Liver (tissue), 9 donors: Measurements from ENCODE around the gene SMARCD2. TPM values are rescaled to one million over a fixed set of nuclear protein-coding genes. Genes with fewer than 3 reads are reported as not detected.

ENCODE experiments used
- DNase-seq: peaks from one replicate; pipeline ENCODE4 v3.0.0-alpha.2; 2017; ENCODE audit warnings: low spot score
- H3K27ac ChIP-seq, 2 donors: one replicate each; pipeline ENCODE4 v1.7.0; 2013; ENCODE audit warnings: inconsistent platforms in 2 of 2, low read length in 2 of 2, control low read depth in 1 of 2, low read depth in 1 of 2, mild to moderate bottlenecking in 1 of 2
- H3K27me3 ChIP-seq, 4 donors: one replicate each; pipeline versions ENCODE4 v1.6.1 to v1.7.0; 2013; ENCODE audit warnings: low read length in 3 of 4, inconsistent platforms in 1 of 4, mild to moderate bottlenecking in 1 of 4, moderate library complexity in 1 of 4; ENCODE audit not compliant: control insufficient read depth in 4 of 4, insufficient read depth in 4 of 4
- H3K36me3 ChIP-seq, 4 donors: one replicate each; pipeline versions ENCODE4 v1.6.1 to v1.7.0; 2013; ENCODE audit warnings: low read length in 3 of 4, mild to moderate bottlenecking in 3 of 4, low read depth in 1 of 4, moderate library complexity in 1 of 4; ENCODE audit not compliant: control insufficient read depth in 4 of 4, insufficient read depth in 3 of 4
- H3K4me1 ChIP-seq, 4 donors: one replicate each; pipeline versions ENCODE4 v1.6.1 to v1.7.0; 2013; ENCODE audit warnings: low read length in 3 of 4, mild to moderate bottlenecking in 3 of 4, moderate library complexity in 1 of 4; ENCODE audit not compliant: control insufficient read depth in 4 of 4, insufficient read depth in 4 of 4
- H3K4me3 ChIP-seq, 3 donors: one replicate each; pipeline versions ENCODE4 v1.6.1 to v1.7.0; 2013; ENCODE audit warnings: low read length in 3 of 3, control low read depth in 1 of 3, low read depth in 1 of 3, mild to moderate bottlenecking in 1 of 3
- H3K9ac ChIP-seq, 2 donors: one replicate each; pipeline ENCODE4 v1.7.0; 2013; ENCODE audit warnings: low read length in 2 of 2, mild to moderate bottlenecking in 2 of 2, moderate library complexity in 2 of 2, control low read depth in 1 of 2, low read depth in 1 of 2
- H3K9me3 ChIP-seq, 4 donors: one replicate each; pipeline versions ENCODE4 v1.6.1 to v1.7.0; 2013; ENCODE audit warnings: low read length in 3 of 4; ENCODE audit not compliant: control insufficient read depth in 4 of 4
- EGR1 ChIP-seq, 2 donors: IDR thresholded peaks; 2 replicates each; pipeline ENCODE4 v1.6.1; 2016 to 2018; ENCODE audit warnings: antibody characterized with exemption in 2 of 2, low read depth in 2 of 2
- FOXA1 ChIP-seq: IDR thresholded peaks from 2 replicates; pipeline ENCODE4 v1.6.1; 2016; ENCODE audit warnings: antibody characterized with exemption
- HNF4A ChIP-seq, 2 donors: conservative IDR thresholded peaks; 2 replicates each; pipeline ENCODE4 v1.6.1; 2016; ENCODE audit warnings: antibody characterized with exemption in 2 of 2, mild to moderate bottlenecking in 2 of 2
- JUND ChIP-seq, 2 donors: IDR thresholded peaks; 2 replicates each; pipeline ENCODE4 v1.6.1; 2016; ENCODE audit warnings: antibody characterized with exemption in 2 of 2
- MAX ChIP-seq: IDR thresholded peaks from 2 replicates; pipeline ENCODE4 v1.6.1; 2016; ENCODE audit warnings: antibody characterized with exemption
- RAD21 ChIP-seq, 2 donors: IDR thresholded peaks; 2 replicates each; pipeline ENCODE4 v1.6.1; 2016; ENCODE audit warnings: antibody characterized with exemption in 2 of 2, mild to moderate bottlenecking in 2 of 2
- RXRA ChIP-seq, 2 donors: IDR thresholded peaks; 2 replicates each; pipeline ENCODE4 v1.6.1; 2017 to 2018; ENCODE audit warnings: antibody characterized with exemption in 2 of 2, mild to moderate bottlenecking in 1 of 2
- SP1 ChIP-seq: IDR thresholded peaks from 2 replicates; pipeline ENCODE4 v1.6.1; 2018; ENCODE audit warnings: antibody characterized with exemption, mild to moderate bottlenecking
- TAF1 ChIP-seq: conservative IDR thresholded peaks from 2 replicates; pipeline ENCODE4 v1.6.1; 2016; ENCODE audit warnings: antibody characterized with exemption, mild to moderate bottlenecking
- YY1 ChIP-seq: IDR thresholded peaks from 2 replicates; pipeline ENCODE4 v1.6.1; 2016; ENCODE audit warnings: antibody characterized with exemption, mild to moderate bottlenecking
- WGBS: extraction: QIAGEN DNeasy Blood & Tissue Kit; methylation state at CpG from one replicate; pipeline ENCODE4 v1.1.7; 2013; 5-methylcytosine and 5-hydroxymethylcytosine counted together
- polyA plus RNA-seq, 2 donors: library from polyadenylated mRNA; stranded (reverse) in 1 of 2; unstranded in 1 of 2; fragments of 200-250 nt in 1 of 2; fragments of >200 nt in 1 of 2; fragmentation: Nextera tagmentation in 1 of 2; extraction: Ambion mirVana in 1 of 2; gene quantifications; one replicate each; pipeline versions ENCODE4 v1.2.1 to v1.2.3, GENCODE V29; 2013 to 2015
- total RNA-seq, 2 donors: library from RNA; depleted of rRNA; stranded (reverse); fragments of >200 nt; gene quantifications; one replicate each; pipeline ENCODE4 v1.2.3, GENCODE V29; 2014
- TF ChIP-seq, protein P1 (sequence below): IDR thresholded peaks from 2 replicates; pipeline ENCODE4 v1.6.1; 2016; ENCODE audit warnings: antibody characterized with exemption, mild to moderate bottlenecking
- TF ChIP-seq, protein P2 (sequence below): IDR thresholded peaks from 2 replicates; pipeline ENCODE4 v1.6.1; 2016; ENCODE audit warnings: antibody characterized with exemption
- TF ChIP-seq, protein P3 (sequence below): fragments of 150-350 bp; IDR thresholded peaks from 2 replicates; pipeline ENCODE4 v1.5.1; 2017; ENCODE audit warnings: improper control_type of control experiment, low read depth, low read length; ENCODE audit not compliant: missing input control
- donor health status: healthy.
- donor health status: healthy.
- donor health status: healthy.
- donor health status: healthy.
- donor health status: healthy.

SMARCD2 gene
- total and polyA plus RNA-seq, 4 donors: 14.5 to 67.9 (median 39.4) TPM

DNA sequence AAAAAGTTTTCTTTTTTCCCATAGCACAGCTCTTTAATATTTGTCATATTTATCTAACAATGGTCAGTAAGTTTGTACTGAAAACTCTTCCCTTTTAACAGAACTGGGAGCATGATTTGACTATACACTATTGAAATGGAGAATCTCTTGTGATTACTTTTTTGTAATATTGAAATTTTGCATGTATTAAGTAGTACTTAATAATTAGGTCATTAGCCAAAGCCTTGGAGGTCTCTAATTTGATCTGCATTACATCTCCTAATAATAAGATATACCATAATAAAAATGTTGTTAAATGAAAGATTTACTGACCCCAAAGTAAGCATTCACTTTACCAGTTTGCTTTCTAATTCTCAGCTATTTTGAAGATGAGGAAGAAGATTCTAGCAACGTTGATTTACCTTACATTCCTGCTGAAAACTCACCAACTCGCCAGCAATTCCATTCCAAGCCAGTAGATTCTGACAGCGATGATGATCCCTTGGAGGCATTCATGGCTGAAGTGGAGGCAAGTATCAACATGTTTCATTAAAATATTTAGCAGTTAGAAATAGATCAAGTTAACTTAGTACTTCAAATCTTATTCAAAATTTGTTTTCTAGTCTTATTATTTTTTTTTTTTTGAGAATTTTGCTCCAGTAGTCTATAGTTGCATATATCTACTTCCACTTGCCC, 50.3 kb downstream of the SMARCD2 start:
- no peaks in the 10 kb centered on the region for H3K9me3 ChIP-seq
- H3K36me3 ChIP-seq: peaks cover 9 to 70% (median 58%) of the 10 kb centered on the region in 4 donors
- no peaks in the 10 kb centered on the region for H3K27me3 ChIP-seq
- 89% methylated on average over 3 of the region's 3 CpGs for WGBS
- DNase-seq: no peak
- H3K9ac ChIP-seq: no peak overlapping the region
- no peak overlapping the region for H3K27ac ChIP-seq
- no peak for TF ChIP-seq MAX
- TF ChIP-seq YY1: no peak
- no peak for TF ChIP-seq JUND (IDR thresholded peaks at IDR 0.05)
- TF ChIP-seq TAF1: no peak
- TF ChIP-seq, protein P1, sequence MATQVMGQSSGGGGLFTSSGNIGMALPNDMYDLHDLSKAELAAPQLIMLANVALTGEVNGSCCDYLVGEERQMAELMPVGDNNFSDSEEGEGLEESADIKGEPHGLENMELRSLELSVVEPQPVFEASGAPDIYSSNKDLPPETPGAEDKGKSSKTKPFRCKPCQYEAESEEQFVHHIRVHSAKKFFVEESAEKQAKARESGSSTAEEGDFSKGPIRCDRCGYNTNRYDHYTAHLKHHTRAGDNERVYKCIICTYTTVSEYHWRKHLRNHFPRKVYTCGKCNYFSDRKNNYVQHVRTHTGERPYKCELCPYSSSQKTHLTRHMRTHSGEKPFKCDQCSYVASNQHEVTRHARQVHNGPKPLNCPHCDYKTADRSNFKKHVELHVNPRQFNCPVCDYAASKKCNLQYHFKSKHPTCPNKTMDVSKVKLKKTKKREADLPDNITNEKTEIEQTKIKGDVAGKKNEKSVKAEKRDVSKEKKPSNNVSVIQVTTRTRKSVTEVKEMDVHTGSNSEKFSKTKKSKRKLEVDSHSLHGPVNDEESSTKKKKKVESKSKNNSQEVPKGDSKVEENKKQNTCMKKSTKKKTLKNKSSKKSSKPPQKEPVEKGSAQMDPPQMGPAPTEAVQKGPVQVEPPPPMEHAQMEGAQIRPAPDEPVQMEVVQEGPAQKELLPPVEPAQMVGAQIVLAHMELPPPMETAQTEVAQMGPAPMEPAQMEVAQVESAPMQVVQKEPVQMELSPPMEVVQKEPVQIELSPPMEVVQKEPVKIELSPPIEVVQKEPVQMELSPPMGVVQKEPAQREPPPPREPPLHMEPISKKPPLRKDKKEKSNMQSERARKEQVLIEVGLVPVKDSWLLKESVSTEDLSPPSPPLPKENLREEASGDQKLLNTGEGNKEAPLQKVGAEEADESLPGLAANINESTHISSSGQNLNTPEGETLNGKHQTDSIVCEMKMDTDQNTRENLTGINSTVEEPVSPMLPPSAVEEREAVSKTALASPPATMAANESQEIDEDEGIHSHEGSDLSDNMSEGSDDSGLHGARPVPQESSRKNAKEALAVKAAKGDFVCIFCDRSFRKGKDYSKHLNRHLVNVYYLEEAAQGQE: no peak
- TF ChIP-seq, protein P2, sequence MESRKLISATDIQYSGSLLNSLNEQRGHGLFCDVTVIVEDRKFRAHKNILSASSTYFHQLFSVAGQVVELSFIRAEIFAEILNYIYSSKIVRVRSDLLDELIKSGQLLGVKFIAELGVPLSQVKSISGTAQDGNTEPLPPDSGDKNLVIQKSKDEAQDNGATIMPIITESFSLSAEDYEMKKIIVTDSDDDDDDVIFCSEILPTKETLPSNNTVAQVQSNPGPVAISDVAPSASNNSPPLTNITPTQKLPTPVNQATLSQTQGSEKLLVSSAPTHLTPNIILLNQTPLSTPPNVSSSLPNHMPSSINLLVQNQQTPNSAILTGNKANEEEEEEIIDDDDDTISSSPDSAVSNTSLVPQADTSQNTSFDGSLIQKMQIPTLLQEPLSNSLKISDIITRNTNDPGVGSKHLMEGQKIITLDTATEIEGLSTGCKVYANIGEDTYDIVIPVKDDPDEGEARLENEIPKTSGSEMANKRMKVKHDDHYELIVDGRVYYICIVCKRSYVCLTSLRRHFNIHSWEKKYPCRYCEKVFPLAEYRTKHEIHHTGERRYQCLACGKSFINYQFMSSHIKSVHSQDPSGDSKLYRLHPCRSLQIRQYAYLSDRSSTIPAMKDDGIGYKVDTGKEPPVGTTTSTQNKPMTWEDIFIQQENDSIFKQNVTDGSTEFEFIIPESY: no peak
- no peak for TF ChIP-seq EGR1 (IDR thresholded peaks at IDR 0.05; ENCODE audit: low read depth in 2 of 2)
- TF ChIP-seq RXRA (IDR thresholded peaks at IDR 0.05): no peak
- TF ChIP-seq, protein P3, sequence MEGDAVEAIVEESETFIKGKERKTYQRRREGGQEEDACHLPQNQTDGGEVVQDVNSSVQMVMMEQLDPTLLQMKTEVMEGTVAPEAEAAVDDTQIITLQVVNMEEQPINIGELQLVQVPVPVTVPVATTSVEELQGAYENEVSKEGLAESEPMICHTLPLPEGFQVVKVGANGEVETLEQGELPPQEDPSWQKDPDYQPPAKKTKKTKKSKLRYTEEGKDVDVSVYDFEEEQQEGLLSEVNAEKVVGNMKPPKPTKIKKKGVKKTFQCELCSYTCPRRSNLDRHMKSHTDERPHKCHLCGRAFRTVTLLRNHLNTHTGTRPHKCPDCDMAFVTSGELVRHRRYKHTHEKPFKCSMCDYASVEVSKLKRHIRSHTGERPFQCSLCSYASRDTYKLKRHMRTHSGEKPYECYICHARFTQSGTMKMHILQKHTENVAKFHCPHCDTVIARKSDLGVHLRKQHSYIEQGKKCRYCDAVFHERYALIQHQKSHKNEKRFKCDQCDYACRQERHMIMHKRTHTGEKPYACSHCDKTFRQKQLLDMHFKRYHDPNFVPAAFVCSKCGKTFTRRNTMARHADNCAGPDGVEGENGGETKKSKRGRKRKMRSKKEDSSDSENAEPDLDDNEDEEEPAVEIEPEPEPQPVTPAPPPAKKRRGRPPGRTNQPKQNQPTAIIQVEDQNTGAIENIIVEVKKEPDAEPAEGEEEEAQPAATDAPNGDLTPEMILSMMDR: no peak
- TF ChIP-seq FOXA1: no peak
- no peak for TF ChIP-seq RAD21 (IDR thresholded peaks at IDR 0.05)
- TF ChIP-seq SP1: no peak
- no peaks in the 10 kb centered on the region for H3K4me1 ChIP-seq
- H3K4me3 ChIP-seq: no peak overlapping the region

DNA sequence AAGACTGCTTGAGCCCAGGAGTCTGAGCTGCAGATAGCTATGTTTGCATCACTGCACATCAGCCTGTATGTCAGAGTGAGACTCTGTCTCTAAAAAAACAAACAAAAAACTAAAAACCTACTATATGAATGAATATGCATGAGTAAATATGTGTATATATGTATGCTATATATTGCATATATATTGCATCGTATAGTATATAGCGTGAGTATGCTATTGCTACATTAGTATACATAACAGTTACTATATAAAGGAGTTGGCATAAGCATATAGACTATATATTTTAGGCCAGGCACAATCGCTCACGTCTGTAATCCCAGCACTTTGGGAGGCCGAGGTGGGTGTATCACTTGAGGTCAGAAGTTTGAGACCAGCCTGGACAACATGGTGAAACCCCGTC, 52.4 kb downstream of the SMARCD2 start:
- H3K4me3 ChIP-seq: no peak overlapping the region
- H3K4me1 ChIP-seq: no peaks in the 10 kb centered on the region
- no peaks in the 10 kb centered on the region for H3K9me3 ChIP-seq
- no peak for DNase-seq
- no peak overlapping the region for H3K9ac ChIP-seq
- H3K27ac ChIP-seq: no peak overlapping the region
- H3K36me3 ChIP-seq: peaks cover 11 to 63% (median 49%) of the 10 kb centered on the region in 4 donors
- H3K27me3 ChIP-seq: no peaks in the 10 kb centered on the region
- whole genome bisulfite sequencing: 92% methylated on average over 6 of the region's 6 CpGs
- no peak for TF ChIP-seq TAF1
- no peak for TF ChIP-seq MAX
- TF ChIP-seq HNF4A (conservative IDR thresholded peaks at IDR 0.05): no peak
- TF ChIP-seq, protein P3: no peak
- TF ChIP-seq, protein P1: no peak
- TF ChIP-seq, protein P2: no peak
- no peak for TF ChIP-seq JUND (IDR thresholded peaks at IDR 0.05)
- no peak for TF ChIP-seq YY1
- no peak for TF ChIP-seq FOXA1
